HUES48 (cell line): ENCODE results near the gene GPN3.

ENCODE experiments used
- H3K27ac ChIP-seq: one replicate; pipeline ENCODE4 v1.7.0; 2013; ENCODE audit warnings: low read depth, low read length, inconsistent platforms
- H3K27me3 ChIP-seq: 2 replicates; pipeline ENCODE4 v1.6.1; 2013; ENCODE audit warnings: mild to moderate bottlenecking, low read length; ENCODE audit not compliant: control insufficient read depth, insufficient read depth
- H3K36me3 ChIP-seq: 2 replicates; pipeline ENCODE4 v1.6.1; 2013; ENCODE audit warnings: low read length; ENCODE audit not compliant: control insufficient read depth, insufficient read depth
- H3K4me1 ChIP-seq: 2 replicates; pipeline ENCODE4 v1.6.1; 2013; ENCODE audit warnings: mild to moderate bottlenecking, low read length; ENCODE audit not compliant: control insufficient read depth, insufficient read depth
- H3K4me3 ChIP-seq: 2 replicates; pipeline ENCODE4 v1.5.1; 2013; ENCODE audit warnings: mild to moderate bottlenecking, low read depth, low read length
- H3K9ac ChIP-seq: 2 replicates; pipeline ENCODE4 v1.6.1; 2013; ENCODE audit warnings: mild to moderate bottlenecking, low read depth, low read length, moderate library complexity
- H3K9me3 ChIP-seq: 2 replicates; pipeline ENCODE4 v1.6.1; 2013; ENCODE audit warnings: low read length; ENCODE audit not compliant: control insufficient read depth, insufficient read depth

Gene GPN3

GRCh38 chr12:110468214-110469048, at the start of gene GPN3, which contains the start of gene FAM216A:
TSS of gene GPN3 (minus strand) at chr12:110468257. CDS start at chr12:110468203, 54 bp downstream.
TSS of gene FAM216A (plus strand) at chr12:110468845. CDS start at chr12:110468876, 31 bp downstream.
- peaks cover 18% of the 10 kb centered on the region for H3K36me3 ChIP-seq
- H3K27ac ChIP-seq = peak within 1 kb of the TSS; percentile 97
- H3K9ac ChIP-seq = peak within 1 kb of the TSS; percentile 91
- no peaks in the 10 kb centered on the region for H3K9me3 ChIP-seq
- no peaks in the 10 kb centered on the region for H3K27me3 ChIP-seq
- H3K4me1 ChIP-seq = 0 out of 2 replicates have a peak, but pooled peaks cover 5% of the 10 kb centered on the region
- H3K4me3 ChIP-seq = peak within 1 kb of the TSS; percentile 90

GRCh38 chr12:110516995-110517394, 48.9 kb upstream of the GPN3 start:
- Histone ChIP-seq H3K9me3 (no peaks in the 10 kb centered on the region), H3K9ac (no peak overlapping the region), H3K4me3 (no peak overlapping the region), H3K36me3 (no peaks in the 10 kb centered on the region), H3K4me1 (no peaks in the 10 kb centered on the region), H3K27me3 (no peaks in the 10 kb centered on the region), H3K27ac (no peak overlapping the region)

GRCh38 chr12:110514363-110514762, 46.3 kb upstream of the GPN3 start:
- no peaks in the 10 kb centered on the region; the same call in 1 of the 2 replicates for H3K27me3 ChIP-seq
- no peak overlapping the region for H3K9ac ChIP-seq
- H3K4me1 ChIP-seq = no peaks in the 10 kb centered on the region
- H3K36me3 ChIP-seq = no peaks in the 10 kb centered on the region
- H3K9me3 ChIP-seq = no peaks in the 10 kb centered on the region
- no peak overlapping the region for H3K4me3 ChIP-seq
- no peak overlapping the region for H3K27ac ChIP-seq

- Histone ChIP-seq H3K4me3 (no peak overlapping the region), H3K27ac (no peak overlapping the region), H3K27me3 (no peaks in the 10 kb centered on the region; the same call in 1 of the 2 replicates), H3K4me1 (no peaks in the 10 kb centered on the region), H3K9me3 (no peaks in the 10 kb centered on the region), H3K36me3 (no peaks in the 10 kb centered on the region), H3K9ac (no peak overlapping the region)
These were observed 45.8 kb upstream of the GPN3 start for GRCh38 chr12:110513842-110514241.

- H3K27me3 ChIP-seq = peaks cover 7% of the 10 kb centered on the region
- no peaks in the 10 kb centered on the region for H3K4me1 ChIP-seq
- no peaks in the 10 kb centered on the region for H3K9me3 ChIP-seq
- H3K27ac ChIP-seq = no peak overlapping the region
- H3K36me3 ChIP-seq = no peaks in the 10 kb centered on the region
- no peak overlapping the region for H3K4me3 ChIP-seq
- no peak overlapping the region for H3K9ac ChIP-seq
These were observed 40.1 kb upstream of the GPN3 start for GRCh38 chr12:110508071-110508586.

- H3K4me1 ChIP-seq = no peaks in the 10 kb centered on the region
- H3K27ac ChIP-seq = no peak overlapping the region
- H3K4me3 ChIP-seq = no peak overlapping the region
- H3K9me3 ChIP-seq = peaks cover 6% of the 10 kb centered on the region
- no peak overlapping the region for H3K9ac ChIP-seq
- H3K27me3 ChIP-seq = peaks cover 16% of the 10 kb centered on the region
- H3K36me3 ChIP-seq = no peaks in the 10 kb centered on the region
These were observed 37.3 kb upstream of the GPN3 start for GRCh38 chr12:110505332-110505731.

GRCh38 chr12:110503432-110503831, 35.4 kb upstream of the GPN3 start:
- no peak overlapping the region for H3K4me3 ChIP-seq
- H3K36me3 ChIP-seq = 0 out of 2 replicates have a peak, but pooled peaks cover 2% of the 10 kb centered on the region
- no peaks in the 10 kb centered on the region for H3K4me1 ChIP-seq
- H3K9ac ChIP-seq = no peak overlapping the region
- H3K27ac ChIP-seq = no peak overlapping the region
- H3K27me3 ChIP-seq = peaks cover 16% of the 10 kb centered on the region
- peaks cover 6% of the 10 kb centered on the region for H3K9me3 ChIP-seq

- H3K4me1 ChIP-seq = no peaks in the 10 kb centered on the region
- H3K9me3 ChIP-seq = peaks cover 6% of the 10 kb centered on the region
- H3K27me3 ChIP-seq = peaks cover 16% of the 10 kb centered on the region
- H3K4me3 ChIP-seq = peak within 1 kb of the TSS; percentile 84
- H3K27ac ChIP-seq = peak within 1 kb of the TSS; percentile 59
- H3K36me3 ChIP-seq = 0 out of 2 replicates have a peak, but pooled peaks cover 2% of the 10 kb centered on the region
- peak within 1 kb of the TSS; percentile 21 for H3K9ac ChIP-seq
These were observed 34.0 kb upstream of the GPN3 start, which contains the start of the genes RAD9B and VPS29 for GRCh38 chr12:110501752-110502738. TSS of gene RAD9B (plus strand) at chr12:110502331. CDS start at chr12:110502338, 7 bp downstream. TSS of gene VPS29 (minus strand) at chr12:110502111. CDS start at chr12:110502051, 60 bp downstream.

- Histone ChIP-seq H3K9me3 (peaks cover 6% of the 10 kb centered on the region), H3K4me1 (no peaks in the 10 kb centered on the region), H3K27ac (peak overlapping the region; percentile 59), H3K9ac (peak overlapping the region; percentile 21), H3K27me3 (peaks cover 16% of the 10 kb centered on the region), H3K36me3 (peaks cover 8% of the 10 kb centered on the region), H3K4me3 (peak overlapping the region; percentile 84)
These were observed 33.3 kb upstream of the GPN3 start for GRCh38 chr12:110501399-110501751.

- Histone ChIP-seq H3K27me3 (peaks cover 16% of the 10 kb centered on the region), H3K9me3 (peaks cover 6% of the 10 kb centered on the region), H3K36me3 (peaks cover 27% of the 10 kb centered on the region), H3K27ac (no peak overlapping the region), H3K4me3 (no peak overlapping the region), H3K4me1 (no peaks in the 10 kb centered on the region), H3K9ac (no peak overlapping the region)
These were observed 31.1 kb upstream of the GPN3 start for GRCh38 chr12:110498984-110499706.
